NK-92 (cell line): ENCODE results near the gene NHSL2.

ENCODE experiments used
- DNase-seq: peaks from one replicate; lab custom pipeline; 2025; ENCODE audit not compliant: unreplicated experiment; lab: John Stamatoyannopoulos, UW

Gene NHSL2

DNA sequence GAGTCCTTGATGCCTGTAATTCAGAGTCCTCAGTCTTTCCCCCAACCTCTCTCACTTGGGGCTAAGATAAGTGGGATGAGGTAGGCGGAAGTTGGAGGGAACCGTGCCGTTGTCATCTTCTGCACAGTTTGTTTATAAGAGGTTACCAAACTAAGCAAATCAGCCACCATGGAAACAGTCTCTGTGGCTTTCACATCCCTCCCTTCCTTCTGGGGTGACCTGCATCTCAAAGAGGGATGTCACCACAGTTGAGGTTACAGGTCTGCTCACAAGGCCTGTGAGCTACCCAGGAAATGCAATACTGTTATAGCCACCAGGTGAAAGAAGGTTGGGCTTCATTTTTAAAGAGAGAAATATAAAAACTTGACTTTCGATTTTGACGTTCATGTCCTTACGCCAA lies 194.8 kb downstream of the NHSL2 start:
- DNase-seq = no peak

DNA sequence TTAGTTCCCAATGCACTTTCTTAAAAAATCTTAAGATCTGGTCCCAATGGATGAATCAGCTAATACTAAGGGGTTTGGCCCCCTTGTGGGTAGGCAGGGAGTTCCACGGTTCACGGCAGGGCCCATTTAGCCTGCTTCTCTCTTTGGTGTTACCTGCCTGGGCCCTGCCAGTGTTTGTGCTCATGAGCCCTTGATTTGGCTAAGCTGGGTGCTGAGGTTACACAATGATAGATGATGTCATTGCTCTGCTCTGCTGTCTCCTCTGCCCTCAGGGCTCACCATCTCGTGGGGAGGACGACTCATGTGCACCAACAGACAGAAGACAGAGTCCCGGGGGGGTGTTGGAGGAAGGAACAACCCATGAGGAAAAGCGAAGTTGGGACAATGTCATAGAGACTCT lies 196.7 kb downstream of the NHSL2 start:
- no peak for DNase-seq

DNA sequence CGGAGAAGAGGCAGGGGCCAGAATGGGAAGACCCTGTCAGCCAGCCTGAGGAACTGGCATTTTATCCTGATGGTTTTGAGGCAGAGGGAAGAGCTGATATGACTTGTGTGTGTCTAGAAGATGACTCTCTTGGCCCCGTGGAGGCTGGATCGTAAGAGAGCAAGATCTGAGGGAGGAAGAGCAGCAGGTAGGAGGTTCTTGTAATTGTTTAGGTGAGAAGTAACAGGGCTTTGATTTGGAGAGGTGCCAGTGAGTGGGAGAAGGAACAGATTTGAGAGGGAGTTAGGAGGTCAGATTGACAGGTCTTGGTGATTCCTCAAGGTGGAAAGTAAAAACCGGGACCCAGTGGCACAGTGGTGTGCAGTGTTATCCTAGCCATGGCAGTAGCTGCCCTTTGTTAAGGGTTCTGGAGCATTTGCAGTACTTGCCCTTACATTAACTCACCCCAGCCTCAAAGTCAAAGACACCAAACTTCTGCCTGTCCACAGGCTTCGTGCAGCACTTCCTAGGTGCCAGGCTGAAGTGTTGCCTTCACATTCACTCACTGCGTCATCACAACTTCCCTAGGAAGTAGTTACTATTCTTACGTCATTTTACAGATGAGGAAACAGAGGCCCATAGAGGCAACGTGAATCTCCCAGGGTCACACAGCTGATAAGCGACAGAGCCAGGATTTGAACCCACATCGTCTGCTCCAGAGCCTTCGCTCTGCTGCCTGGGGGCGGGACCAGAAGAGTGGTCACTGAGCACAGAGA lies 197.4 kb downstream of the NHSL2 start:
- no peak for DNase-seq

DNA sequence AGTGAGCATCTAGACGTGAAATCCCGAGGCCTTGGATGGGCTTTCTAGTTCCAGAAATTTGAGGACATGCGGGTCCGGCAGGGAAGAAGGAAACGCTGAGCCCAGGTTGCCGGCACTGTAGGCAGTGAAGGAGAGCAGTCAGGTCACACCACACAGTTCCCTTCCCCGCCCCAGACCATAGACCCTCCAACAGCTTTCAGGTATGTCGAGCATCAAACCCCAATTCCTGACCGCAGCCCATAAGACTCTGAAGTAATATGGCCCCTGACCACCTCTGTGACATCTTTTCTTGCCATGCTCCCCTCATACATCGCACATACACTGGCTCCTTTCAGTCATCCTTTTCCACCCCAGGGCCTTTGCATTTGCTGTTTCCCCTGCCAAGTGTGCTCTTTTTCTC lies 198.0 kb downstream of the NHSL2 start:
- DNase-seq = no peak

DNA sequence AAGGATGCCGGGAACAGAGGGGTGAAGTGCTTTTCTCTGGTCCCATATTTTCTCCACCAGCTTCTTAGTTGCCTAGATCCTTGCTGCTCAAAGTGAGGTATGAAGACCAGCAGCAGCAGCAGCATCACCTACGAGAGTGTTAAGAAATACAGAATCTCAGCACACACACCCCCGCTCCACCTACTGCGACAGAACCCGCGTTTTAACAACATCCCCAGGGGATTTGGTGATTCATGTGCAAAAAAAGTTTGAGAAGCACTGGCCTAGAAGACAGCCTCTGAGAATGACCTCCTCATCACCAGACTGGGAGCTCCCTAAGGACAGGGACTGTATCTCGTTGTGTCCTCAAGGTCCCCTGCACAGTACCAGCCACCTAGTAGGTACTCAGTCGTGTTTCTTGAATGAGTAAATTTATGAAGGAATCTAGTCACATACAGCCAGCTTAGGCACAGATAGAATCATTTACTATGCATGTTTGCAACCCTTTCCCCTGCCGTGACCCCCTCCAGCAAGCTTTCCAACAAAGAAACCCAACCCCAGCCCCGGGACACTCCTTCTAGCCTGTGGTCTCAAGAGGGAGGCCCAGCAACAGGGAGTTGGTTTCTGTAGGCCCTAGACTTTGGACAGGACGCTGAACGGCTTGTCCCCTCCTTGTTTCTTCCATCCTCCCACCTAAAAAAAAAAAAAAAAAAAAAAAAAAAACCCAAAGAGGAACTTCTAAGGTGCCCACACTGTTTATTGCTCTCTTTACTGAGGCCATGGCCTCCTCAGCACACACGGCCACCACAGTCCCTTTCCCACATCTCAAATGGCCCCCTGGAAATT lies 199.6 kb downstream of the NHSL2 start:
- no peak for DNase-seq

DNA sequence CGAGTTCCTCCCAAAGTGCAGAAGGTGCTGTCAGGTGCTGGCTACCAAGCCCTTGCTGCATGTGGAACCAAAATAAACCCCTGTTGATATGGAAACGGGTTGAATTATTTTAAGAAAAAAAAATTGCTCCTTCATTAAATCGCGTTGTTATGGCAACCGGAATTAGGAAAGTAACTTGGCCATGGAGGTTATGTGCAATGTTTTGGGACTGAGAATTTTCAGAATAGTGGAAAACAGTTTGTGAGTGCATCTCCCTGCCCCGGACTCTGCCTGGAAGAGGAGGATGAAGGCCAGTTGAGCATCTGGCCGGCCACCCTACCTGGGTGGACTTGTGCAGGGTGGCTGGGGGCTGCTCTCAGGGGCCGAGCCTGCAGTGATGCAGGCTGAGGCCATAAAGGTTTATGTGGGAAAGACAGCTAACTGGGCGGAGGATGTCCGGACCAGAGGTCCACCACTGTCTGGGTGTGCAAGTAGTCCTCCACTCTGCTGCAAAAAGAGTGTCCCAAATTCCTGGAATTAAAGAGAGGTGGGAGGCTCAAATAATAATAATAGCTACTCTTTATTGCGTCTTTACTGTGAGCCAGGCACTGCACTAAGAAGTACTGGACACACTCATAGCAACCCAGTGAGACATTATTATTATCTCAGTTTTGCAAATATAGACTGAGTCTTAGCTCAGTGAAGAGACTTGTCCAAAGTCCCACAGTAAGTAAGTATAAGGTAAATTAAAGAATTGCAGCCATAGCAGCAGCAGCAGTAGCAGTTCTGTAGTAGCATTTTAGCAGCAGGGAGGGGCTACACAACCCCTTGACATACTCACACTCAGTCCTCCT lies 200.4 kb downstream of the NHSL2 start:
- DNase-seq = no peak

DNA sequence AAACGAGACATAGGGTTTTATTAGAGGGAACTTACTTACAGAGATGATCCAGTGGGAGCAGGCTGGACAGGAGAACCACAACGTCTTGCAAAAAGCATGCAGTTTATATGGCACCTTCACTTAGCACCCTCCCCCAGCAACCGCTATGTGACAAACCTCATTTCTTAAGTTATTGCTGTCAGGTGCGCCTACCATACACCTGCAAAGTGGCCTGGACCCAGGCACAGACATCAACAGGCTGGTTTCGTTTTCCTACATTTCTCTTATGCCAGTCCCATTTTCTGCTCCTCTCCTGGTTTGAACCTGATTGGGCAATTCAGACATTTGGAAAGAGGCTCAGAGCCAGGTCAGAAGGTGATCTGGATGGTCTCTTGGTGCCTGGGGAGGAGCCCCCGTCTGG lies 202.8 kb downstream of the NHSL2 start:
- DNase-seq = no peak

DNA sequence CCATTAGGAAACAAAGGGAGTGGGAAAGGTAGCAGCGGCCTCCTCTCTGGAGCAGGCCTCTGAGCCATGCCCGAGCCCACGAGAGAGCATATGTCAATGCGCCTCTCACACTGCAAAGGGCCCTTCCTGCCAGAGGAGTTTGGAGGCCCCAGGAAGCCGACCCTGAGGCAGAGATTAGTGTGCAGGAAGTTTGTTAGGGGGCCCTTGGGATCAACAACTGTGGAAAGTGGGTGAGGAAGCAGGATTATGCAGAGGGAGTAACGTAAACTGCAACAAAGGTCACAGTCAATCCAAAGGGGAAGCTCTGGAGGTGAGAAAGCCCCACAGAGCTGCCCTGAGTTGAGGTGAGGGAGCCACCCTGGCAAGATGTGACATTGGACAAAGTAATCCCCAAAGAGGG lies 203.7 kb downstream of the NHSL2 start:
- DNase-seq = no peak

DNA sequence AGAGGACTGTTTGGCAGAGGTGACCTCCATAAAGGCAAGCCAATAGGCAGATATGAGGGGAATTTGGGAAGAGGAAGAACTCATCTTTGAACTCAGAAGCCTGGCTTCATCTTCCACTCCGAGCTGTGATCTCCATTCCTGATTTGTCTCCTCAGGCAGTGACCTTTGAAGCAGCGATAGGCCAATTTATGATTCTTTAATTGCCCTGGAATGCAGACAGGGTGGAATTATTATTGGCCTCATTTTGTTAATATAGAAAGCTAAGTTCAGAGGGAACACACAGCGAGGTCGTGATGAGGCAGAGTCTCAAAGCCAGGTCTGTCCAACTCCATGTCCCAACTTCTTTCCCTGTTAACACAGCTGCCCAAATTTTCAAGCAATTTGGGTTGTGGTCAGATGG lies 204.2 kb downstream of the NHSL2 start:
- no peak for DNase-seq

DNA sequence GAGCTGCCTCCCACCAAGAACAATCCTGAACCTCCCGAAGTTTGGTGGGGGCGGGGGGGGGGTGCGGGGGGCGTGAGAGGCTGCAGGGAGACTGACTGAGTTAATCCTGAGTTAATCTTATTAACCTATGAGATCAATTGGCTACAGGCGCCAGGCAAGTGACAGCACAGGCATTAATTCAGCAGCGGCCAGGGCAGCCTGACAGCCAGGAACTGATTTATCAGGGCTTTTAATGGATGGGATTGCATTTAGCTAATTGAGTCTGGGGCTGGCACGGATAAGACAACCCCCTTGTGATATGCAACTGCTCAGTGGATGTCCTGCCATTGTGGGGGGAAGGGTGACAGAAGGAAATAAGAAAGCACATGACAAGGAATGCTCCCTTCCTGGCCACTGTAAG lies 204.7 kb downstream of the NHSL2 start:
- no peak for DNase-seq

DNA sequence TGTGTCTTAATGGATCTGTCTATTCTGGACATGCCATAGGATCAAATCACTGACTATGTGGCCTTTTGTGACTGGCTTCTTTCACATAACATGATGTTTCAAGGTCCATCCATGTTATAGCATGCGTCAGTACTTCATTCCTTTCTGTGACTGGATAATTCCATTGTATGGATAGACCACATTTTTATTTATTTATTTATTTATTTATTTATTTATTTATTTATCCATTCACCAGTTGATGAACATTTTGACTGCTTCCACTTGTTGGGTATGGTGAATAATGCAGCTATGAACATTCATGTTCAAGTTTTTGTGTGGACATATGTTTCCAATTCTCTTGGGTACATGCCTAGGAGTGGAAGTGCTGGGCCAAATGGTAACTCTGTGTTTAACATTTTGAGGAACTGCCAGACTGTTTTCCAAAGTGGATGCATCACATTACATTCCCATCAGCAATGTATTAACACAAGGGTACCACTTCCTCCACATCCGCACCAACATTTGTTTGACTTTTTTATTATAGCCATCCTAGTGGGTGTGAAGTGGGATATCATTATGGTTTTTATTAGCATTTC lies 207.1 kb downstream of the NHSL2 start:
- no peak for DNase-seq

DNA sequence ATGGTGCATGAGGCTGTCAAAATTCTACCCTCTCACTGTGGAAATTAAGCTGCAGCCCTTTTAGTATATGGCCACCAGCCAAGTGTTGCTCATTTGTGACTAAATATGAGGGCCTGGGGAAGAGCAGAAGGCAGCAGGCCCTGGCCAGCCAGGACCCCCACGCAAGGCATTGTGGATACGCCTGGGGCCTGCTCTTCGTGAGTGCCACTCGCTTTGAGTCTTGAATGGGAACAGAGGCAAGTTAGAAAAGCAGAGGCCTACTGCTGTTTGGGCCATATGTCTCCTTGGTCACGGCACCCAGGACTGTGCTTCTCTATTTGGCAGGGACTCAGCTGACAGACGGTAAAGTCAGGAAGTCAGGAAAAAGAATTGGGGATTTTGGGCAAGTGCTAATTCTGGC lies 210.2 kb downstream of the NHSL2 start:
- no peak for DNase-seq

DNA sequence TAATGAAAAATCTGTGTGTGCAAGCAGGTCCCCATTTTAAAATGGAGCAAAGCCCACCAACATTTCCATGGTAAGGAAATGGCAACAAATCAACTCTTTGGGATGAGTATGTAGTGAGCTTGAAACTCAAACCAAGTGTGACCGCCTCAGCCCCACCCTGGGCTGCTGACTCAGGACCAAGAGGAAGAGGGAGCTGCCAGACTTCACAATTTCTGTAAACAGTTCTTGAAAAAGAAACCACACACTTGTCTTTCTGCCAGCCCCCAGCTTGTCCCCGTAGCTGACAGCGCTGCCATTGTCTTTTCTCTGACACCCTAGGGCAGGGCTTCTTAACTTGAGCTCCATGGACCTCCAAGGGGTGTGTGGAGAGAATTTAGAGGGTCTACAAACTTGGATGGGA lies 210.7 kb downstream of the NHSL2 start:
- no peak for DNase-seq

DNA sequence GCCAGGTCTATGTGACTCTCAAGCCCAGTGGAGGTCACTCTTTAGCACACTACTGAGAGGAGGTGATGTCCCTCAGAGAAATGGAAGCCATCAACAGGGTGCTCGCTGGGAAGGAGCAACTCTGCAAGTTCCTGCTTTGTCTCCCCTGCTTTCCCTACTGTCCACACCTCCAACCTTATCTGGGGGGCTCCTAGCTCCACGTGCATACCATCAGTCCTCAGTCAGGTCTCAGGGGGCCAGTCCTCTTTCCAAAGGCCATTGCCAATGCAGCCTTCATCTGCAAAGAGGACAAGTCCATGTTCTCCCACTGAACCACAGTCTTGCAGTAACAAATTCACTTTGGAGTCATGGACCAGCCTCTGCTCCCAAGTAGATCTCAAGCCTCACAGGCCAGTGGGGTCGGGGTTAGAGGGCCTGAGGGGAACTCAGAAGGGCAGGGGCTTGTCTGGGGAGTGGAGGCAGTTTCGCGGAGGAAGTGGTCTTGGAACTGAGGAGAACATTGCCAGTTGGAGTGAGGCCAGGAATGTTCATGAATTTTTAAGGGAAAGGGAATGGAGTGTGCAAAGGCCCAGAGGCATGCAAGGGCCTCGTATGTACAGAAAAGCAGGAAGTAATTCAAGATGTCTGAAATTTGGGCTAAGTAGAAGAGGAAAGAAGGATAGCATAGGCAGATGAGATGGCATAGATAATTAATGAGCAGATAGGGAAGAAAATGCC lies 212.1 kb downstream of the NHSL2 start:
- no peak for DNase-seq

DNA sequence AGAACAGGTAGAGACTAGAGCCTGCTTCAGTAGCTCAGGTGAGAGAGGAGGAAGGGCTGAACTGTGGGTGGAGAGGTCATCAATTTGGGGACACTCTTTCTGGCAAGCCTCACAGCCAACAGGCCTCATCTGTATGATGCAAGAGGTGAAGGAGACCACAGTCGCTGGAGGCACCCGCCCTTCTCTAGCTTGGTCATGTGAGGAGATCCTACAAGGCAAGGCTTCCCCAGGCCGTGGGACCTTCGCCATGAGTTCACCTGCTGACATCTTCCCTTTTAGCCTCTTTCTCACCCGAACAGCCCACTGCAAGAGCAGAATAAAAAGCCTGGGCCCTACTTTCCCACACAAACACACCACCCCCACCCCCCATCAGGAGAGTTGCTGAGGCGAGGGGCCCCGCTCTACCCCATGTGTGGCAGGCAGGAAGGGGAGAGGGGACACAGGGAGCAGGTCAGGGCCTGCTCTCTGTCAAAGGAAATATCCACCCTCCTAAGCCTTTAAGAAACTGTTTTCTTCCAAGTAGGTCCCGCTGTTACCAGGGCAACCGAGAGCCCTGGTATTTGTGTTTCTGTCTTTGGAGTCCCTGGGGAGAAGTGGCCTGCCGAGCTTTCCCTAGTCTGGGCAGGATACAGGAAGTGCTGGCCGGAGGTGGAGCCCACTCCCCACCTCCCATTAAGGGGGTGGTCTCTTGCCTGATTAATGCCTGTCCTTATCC lies 213.0 kb downstream of the NHSL2 start:
- DNase-seq = no peak

DNA sequence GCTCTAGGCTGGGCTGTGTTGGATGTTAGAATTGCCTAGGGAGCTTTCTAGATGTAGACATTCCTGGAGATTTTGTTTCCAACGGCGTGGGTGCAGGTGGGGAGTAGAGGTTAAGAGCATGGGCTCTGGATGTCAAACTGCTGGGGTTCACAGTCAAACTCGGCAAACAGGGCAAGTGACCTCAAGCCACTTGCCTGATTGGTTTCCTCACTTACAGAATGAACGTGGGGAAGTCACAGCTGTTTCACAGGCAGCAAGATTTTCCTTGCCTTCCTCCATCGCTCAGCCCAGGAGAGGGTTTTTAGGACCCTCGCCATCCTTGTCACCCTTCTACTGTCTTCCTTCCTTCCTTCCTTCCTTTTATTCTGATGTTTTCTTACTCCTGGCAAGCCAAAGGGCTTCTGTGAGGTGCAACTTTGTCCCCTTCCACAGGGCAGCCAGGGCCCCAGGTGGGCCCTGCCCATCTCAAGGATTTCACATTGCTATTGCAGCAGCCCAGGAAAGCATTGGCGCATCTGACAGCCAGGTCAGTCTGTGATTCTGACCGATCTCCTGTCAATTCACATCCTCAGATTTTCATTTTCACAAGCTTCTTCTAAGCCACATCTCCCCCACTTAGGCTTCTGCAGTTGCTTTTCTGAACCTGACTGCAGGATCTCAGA lies 214.0 kb downstream of the NHSL2 start:
- no peak for DNase-seq

DNA sequence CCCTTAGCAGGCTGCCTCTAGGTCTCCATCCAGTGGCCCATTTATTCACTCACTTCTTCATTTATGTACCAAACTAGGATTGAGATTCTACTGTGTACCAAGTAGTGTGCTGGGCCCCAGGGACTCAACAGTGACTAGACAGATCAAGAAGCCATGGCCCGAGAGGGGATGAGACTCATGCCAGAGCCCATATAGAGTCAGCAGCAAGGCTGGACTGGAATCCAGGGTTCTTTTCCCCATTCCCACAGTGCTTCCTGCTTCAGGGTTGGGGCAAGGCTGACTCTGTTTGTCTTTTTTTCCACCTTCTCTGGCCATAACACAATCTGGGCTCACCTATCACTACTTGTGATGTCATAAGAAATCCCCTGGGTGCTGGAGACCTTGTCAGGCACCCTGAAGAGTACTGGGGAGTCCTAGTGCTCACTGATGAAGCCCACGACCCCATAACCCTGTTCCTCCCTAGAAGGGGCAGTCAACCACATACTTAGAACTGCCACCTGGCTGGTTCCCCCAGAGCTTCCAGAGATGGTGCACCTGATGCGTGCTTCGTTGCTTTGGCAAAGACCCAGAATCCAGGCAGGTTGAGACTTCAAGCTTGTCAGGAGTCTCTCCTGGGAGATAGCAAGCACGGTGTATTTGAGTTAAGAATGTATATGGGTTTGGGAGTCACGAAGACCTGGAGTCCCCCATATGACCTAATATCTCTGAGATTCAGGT lies 214.8 kb downstream of the NHSL2 start:
- DNase-seq = no peak

DNA sequence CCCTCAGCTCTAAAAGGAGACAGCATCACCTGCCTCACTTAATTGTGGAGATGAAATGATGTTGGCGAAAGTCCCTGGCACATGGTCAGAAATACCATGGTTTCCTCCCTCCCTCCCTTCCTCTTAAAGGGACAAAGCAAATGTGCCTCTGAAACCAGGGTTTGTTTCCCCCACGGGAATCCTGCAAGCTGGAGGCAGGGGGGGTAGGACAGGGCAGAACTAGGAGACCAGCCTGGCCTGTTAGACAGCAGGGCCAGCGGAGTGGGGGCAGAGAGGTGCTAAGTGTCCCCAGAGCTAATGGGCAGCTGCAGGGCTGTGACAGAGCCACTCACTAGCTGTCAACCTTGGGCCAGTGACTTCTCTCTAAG lies 215.4 kb downstream of the NHSL2 start:
- DNase-seq = no peak

DNA sequence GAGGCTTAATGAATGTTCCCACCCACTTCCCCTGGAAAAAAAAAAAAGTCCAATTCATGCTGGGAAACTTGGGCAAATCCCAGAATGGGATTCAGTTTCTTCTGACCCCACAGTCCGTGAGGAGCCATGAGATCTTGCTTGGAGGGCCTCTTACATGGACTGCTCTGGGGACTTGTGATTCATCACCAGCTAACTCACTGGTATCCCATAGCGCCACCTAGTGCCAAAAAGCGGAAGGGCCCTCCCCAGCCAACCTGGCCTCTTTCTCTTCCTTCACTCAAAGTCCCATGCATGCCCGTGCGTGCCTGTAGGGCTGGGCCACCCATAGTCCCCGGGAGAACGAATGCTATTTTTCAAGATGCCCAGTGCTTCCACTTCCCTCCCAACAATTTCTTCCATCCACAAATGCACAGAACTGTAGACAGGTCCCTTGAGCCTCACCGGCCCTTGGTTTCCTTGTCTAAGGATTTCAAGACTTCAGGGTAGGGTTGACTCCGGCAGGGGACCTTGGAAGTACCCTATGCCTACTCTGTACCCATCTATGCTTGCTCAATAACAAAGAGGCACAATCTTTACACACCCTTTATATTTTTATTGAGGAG lies 216.0 kb downstream of the NHSL2 start:
- DNase-seq = no peak
